Thyroid gland (tissue), 4 donors: ENCODE data around the gene ETV7.

Experiments
- CTCF ChIP-seq, 6 experiments: fragments of 200-600 bp in 3 of 6; fragments of 450-650 bp in 3 of 6; sonication (generic) in 3 of 6; IDR thresholded peaks; one replicate each; pipeline ENCODE4 v1.5.1; 2016 to 2019; ENCODE audit warnings: antibody characterized with exemption in 6 of 6, mild to moderate bottlenecking in 2 of 6, inconsistent platforms in 1 of 6, moderate library complexity in 1 of 6
- POLR2A ChIP-seq, 2 donors: fragments of 450-650 bp; IDR thresholded peaks; one replicate each; pipeline ENCODE4 v1.6.1; 2017; ENCODE audit warnings: antibody characterized with exemption in 2 of 2, mild to moderate bottlenecking in 2 of 2, moderate library complexity in 1 of 2

DNA sequence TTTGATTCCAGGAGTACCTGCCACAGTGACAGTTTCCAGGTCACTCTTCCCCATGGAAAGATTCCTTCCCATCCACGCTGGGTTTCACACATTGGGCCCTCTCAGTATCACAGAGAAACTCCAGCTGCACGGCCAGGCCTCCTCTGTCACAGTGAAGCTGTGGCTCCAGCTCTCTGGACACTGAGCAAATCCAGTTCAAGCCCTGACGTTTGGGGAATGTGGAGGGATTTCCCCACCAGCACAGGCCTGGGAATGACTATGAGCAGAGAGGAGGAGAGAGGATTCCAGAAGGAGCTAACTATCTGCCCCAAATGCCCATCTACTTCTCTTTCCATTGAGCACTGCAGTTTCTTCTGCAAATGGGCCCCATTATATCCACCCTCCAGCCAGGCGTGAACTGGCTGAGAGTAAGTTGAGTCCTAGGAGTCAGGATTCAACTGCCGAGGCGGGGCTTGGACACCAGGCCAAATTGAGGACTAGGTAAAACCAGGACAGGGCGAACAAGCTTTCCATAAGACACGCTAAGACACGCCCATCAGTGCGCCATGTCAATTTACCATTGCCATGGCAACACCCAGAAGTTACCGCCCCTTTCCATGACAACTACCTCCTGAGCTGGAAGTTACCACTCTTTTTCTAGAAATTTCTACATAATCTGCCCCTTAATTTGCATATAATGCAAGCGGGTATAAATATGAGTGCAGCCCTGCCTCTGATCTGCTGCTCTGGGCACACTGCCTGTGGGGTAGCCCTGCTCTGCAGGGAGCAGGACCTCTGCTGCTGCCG, 41.6 kb downstream of the ETV7 start:
- no peak for TF ChIP-seq CTCF (IDR thresholded peaks at IDR 0.05)
- TF ChIP-seq POLR2A (IDR thresholded peaks at IDR 0.05), result no peak
